HUES64 (cell line): ENCODE results near the gene DHCR24. TPM values are rescaled to one million over a fixed set of nuclear protein-coding genes. Genes with fewer than 3 reads are reported as not detected.
A peak's percentile ranks its signal among the peaks of the same experiment; 100 is the strongest.
"Not testable (repeated sequence)": the region's sequence is repeated elsewhere in the genome, so short reads cannot be mapped to it uniquely, and the experiment has no call there.

Experiments
- H3K27ac ChIP-seq: 2 replicates; pipeline ENCODE4 v1.7.0; 2013; ENCODE audit warnings: low read depth, low read length, inconsistent platforms
- H3K27me3 ChIP-seq: 2 replicates; pipeline ENCODE4 v1.6.1; 2013; ENCODE audit warnings: mild to moderate bottlenecking, low read length; ENCODE audit not compliant: insufficient read depth
- H3K36me3 ChIP-seq: 2 replicates; pipeline ENCODE4 v1.6.1; 2013; ENCODE audit warnings: mild to moderate bottlenecking, low read length; ENCODE audit not compliant: insufficient read depth
- H3K4me1 ChIP-seq: 2 replicates; pipeline ENCODE4 v1.6.1; 2013; ENCODE audit warnings: mild to moderate bottlenecking, low read length, moderate library complexity; ENCODE audit not compliant: insufficient read depth
- H3K4me3 ChIP-seq: 2 replicates; pipeline ENCODE4 v1.5.1; 2013; ENCODE audit warnings: mild to moderate bottlenecking, low read length, moderate library complexity
- H3K9ac ChIP-seq: 2 replicates; pipeline ENCODE4 v1.6.1; 2013; ENCODE audit warnings: mild to moderate bottlenecking, low read depth, low read length
- H3K9me3 ChIP-seq: 2 replicates; pipeline ENCODE4 v1.6.1; 2013; ENCODE audit warnings: low read depth, low read length; ENCODE audit not compliant: insufficient read depth
- WGBS: fragments of 150-250, 120-280 bp; methylation state at CpG from one replicate; pipeline ENCODE4 v1.1.7; 2013; ENCODE audit warnings: missing lambda C conversion rate; 5-methylcytosine and 5-hydroxymethylcytosine counted together
- polyA plus RNA-seq, 2 experiments: library from polyadenylated mRNA; stranded (reverse); fragments of 50-300 nt; gene quantifications; one replicate each; pipeline ENCODE4 v1.2.3, GENCODE V29; 2013

DHCR24 gene
- polyA plus RNA-seq (2013, experiment 1 of 2) = 345 TPM
- 300 TPM for polyA plus RNA-seq (2013, experiment 2 of 2)

DNA sequence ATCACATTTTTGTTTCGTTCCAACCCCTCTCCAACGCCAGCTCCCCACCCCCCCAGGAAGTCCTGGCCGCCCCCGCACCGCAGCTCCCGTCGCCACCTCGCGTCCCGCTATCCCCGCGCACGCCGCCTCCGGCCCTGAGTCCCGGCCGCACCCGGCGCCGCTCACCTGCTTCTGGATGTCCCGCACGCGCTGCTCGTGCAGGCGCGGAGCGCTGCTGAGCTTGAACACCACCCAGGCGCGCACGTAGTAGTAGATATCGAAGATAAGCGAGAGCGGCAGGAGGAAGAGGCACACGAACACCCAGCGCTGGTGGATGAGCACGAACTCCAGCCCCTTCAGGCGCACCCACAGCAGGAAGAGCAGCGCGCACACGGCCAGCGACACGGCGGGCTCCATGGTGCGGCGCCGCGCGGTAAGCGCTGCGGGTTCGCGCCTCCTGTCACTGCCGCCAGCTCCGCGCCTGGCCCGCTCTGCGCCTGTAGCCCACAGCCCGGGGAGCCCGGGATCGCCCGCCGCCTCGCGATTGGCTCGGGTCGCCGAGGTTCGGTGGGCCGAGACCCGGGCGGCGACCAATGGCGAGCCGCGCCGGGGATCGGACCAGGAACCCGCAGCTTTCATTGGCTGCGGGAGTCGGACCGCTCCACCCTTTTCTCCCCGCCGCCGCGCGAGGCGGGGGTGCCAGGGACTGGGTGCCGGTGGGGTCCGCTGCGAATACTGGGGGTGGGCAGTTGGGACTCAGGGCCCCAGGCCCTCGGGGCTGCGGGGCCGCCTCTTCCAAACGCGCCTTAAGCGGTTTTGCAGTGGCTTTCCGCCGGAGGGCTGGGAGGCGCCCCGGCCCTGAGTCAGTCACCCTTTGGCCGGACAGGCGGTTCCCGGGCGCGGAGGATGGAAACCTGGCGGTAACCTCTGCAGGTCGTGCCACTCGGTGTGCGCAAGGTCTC is at the start of gene DHCR24:
TSS of gene DHCR24 (minus strand) at position 472 of the 941 bp plus-strand sequence. CDS start at position 396, 76 bp downstream.
- Histone ChIP-seq H3K9me3 (no peaks in the 10 kb centered on the region), H3K27me3 (no peaks in the 10 kb centered on the region), H3K36me3 (peaks cover 39% of the 10 kb centered on the region), H3K9ac (peak within 1 kb of the TSS; percentile 81), H3K4me3 (peak within 1 kb of the TSS; percentile 94), H3K27ac (peak within 1 kb of the TSS; percentile 66), H3K4me1 (peaks cover 24% of the 10 kb centered on the region)
- under 1% methylated on average over 109 of the region's 109 CpGs for WGBS

GRCh38 chr1:54936791-54937190 is 49.8 kb upstream of the DHCR24 start:
- H3K9ac ChIP-seq = no peak overlapping the region
- 92% methylated on average over 4 of the region's 4 CpGs for WGBS
- H3K27me3 ChIP-seq = no peaks in the 10 kb centered on the region
- peaks cover 5% of the 10 kb centered on the region for H3K9me3 ChIP-seq
- H3K4me3 ChIP-seq = no peak overlapping the region
- H3K36me3 ChIP-seq = no peaks in the 10 kb centered on the region
- no peak overlapping the region for H3K27ac ChIP-seq
- peaks cover 29% of the 10 kb centered on the region for H3K4me1 ChIP-seq

DNA sequence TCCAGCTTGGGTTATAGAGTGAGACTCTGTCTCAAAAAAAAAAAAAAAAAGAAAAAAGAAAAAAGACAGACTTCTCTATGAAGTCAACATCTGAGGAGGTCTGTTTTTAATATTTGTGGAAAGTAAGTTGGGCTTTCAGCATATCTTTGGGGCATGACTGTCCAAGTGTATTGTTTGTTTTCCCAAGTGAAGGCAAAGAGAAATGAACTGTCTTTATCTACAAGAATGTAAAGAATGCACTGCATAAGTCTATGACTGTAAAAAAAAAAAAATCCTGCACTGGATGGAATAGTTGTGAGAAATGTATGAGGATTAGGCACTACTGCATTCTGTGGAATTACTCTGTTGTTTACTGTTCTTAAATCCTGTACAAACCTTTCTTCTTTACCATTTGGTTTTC is 47.9 kb upstream of the DHCR24 start:
- peaks cover 5% of the 10 kb centered on the region for H3K9me3 ChIP-seq
- no peak overlapping the region for H3K9ac ChIP-seq
- H3K4me1 ChIP-seq = peaks cover 22% of the 10 kb centered on the region
- H3K36me3 ChIP-seq = no peaks in the 10 kb centered on the region
- no peak overlapping the region for H3K4me3 ChIP-seq
- H3K27ac ChIP-seq = no peak overlapping the region
- H3K27me3 ChIP-seq = no peaks in the 10 kb centered on the region

GRCh38 chr1:54934081-54934480 is 47.1 kb upstream of the DHCR24 start:
- 91% methylated on average over 6 of the region's 6 CpGs for WGBS
- H3K27ac ChIP-seq, H3K9ac ChIP-seq, H3K4me3 ChIP-seq, H3K36me3 ChIP-seq, H3K9me3 ChIP-seq, H3K27me3 ChIP-seq: not testable (repeated sequence)
- H3K4me1 ChIP-seq = peaks cover 19% of the 10 kb centered on the region

- H3K36me3 ChIP-seq = no peaks in the 10 kb centered on the region
- peaks cover 5% of the 10 kb centered on the region for H3K9me3 ChIP-seq
- H3K4me1 ChIP-seq = no peaks in the 10 kb centered on the region
- H3K9ac ChIP-seq = no peak overlapping the region
- no peak overlapping the region for H3K27ac ChIP-seq
- 95% methylated on average over 1 of the region's 1 CpG for WGBS
- no peaks in the 10 kb centered on the region for H3K27me3 ChIP-seq
- no peak overlapping the region for H3K4me3 ChIP-seq
Measured at GRCh38 chr1:54931275-54931840, 44.4 kb upstream of the DHCR24 start.

DNA sequence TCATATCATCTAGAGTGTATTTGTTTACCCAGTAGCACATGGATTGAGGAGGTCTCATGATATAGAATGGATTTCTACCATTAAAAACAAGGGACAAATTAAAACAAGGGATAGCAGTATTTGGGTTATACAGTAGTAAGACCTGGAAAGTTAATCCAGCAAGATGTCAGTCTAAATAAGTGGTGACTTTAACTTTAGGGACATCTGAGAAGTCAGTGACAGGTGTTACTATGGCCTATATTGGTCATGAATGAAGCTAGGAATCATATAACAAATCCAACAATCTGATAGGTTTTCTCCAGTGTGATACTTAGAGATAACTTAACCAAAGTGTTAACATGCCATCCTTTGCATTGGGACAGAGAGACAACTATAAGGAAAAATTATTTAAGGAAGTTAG is 42.7 kb upstream of the DHCR24 start:
- Histone ChIP-seq H3K9me3 (peaks cover 5% of the 10 kb centered on the region), H3K27ac (no peak overlapping the region), H3K27me3 (no peaks in the 10 kb centered on the region), H3K4me3 (no peak overlapping the region), H3K36me3 (no peaks in the 10 kb centered on the region), H3K9ac (no peak overlapping the region), H3K4me1 (no peaks in the 10 kb centered on the region)

DNA sequence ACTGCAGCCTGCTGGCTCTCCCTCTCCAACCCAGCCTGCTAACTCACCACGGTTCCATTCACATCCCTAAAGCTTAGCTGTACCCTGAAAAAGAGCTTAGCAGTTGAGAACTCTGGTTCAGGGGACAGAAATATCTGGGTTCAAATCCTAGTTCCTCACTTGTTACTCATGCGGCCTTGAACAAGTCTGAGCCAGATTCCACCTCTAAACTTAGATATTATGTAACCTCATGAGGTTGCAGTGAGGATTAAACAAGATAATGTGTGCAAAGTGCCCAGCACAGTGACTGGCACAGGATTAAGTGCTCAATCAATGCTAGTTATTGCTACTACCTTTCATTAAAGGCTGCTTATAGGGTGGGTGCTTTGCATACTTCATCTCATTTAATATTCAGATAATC is 41.3 kb upstream of the DHCR24 start:
- 90% methylated on average over 2 of the region's 2 CpGs for WGBS
- H3K9me3 ChIP-seq = no peaks in the 10 kb centered on the region
- H3K27me3 ChIP-seq = no peaks in the 10 kb centered on the region
- no peak overlapping the region for H3K4me3 ChIP-seq
- H3K36me3 ChIP-seq = no peaks in the 10 kb centered on the region
- H3K4me1 ChIP-seq = no peaks in the 10 kb centered on the region
- no peak overlapping the region for H3K9ac ChIP-seq
- H3K27ac ChIP-seq = no peak overlapping the region

DNA sequence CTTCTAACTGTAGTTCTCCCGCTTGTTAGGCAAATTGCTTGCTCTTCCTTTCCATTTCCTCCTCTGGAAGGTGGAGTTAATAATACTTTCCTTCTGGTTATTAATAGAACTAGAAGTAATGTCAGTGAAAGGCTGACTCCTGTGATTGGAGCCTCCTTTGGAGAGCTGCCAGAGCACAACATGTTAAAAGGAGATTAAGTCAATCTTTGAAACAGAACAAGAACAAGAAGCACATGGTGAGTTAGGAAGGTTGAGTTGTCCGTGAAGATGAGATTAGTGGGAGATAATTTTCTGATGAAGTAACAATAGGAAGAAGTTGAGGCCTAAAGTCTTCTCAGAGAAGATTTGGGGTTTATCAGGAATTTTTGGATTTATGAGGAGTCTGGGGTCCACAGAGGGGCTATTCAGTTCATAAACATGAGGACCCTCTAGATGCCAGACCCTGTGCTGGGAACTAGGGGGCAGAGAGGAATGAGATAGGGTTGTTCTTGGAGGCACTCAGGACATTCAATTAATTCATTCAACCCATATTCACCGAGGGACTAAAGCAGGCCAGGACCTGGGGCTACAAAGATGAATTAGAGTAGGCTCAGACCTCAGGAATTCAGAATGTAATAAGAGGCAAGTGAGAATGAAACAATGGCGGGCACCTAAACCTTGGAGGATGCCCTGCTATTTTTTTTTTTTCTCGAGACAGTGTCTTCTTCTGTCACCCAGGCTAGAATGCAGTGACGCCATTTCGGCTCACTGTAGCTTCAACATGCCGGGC is 40.7 kb upstream of the DHCR24 start:
- no peaks in the 10 kb centered on the region for H3K4me1 ChIP-seq
- H3K9me3 ChIP-seq = no peaks in the 10 kb centered on the region
- H3K36me3 ChIP-seq = no peaks in the 10 kb centered on the region
- no peak overlapping the region for H3K27ac ChIP-seq
- H3K4me3 ChIP-seq = no peak overlapping the region
- 88% methylated on average over 8 of the region's 8 CpGs for WGBS
- H3K9ac ChIP-seq = no peak overlapping the region
- H3K27me3 ChIP-seq = no peaks in the 10 kb centered on the region

- Histone ChIP-seq H3K27me3 (no peaks in the 10 kb centered on the region), H3K27ac (no peak overlapping the region), H3K36me3 (no peaks in the 10 kb centered on the region), H3K9ac (no peak overlapping the region), H3K9me3 (no peaks in the 10 kb centered on the region), H3K4me1 (no peaks in the 10 kb centered on the region), H3K4me3 (no peak overlapping the region)
- WGBS = 95% methylated on average over 2 of the region's 2 CpGs
Measured at GRCh38 chr1:54926970-54927369, 40.0 kb upstream of the DHCR24 start.

- Histone ChIP-seq H3K9ac (no peak overlapping the region), H3K27ac (no peak overlapping the region), H3K4me1 (no peaks in the 10 kb centered on the region), H3K9me3 (no peaks in the 10 kb centered on the region), H3K4me3 (no peak overlapping the region), H3K36me3 (no peaks in the 10 kb centered on the region), H3K27me3 (no peaks in the 10 kb centered on the region)
- 92% methylated on average over 2 of the region's 2 CpGs for WGBS
Measured at GRCh38 chr1:54922921-54923421, 36.0 kb upstream of the DHCR24 start.
